Gastroesophageal sphincter (tissue), 4 donors: Measurements from ENCODE around the gene BRD1. TPM values are rescaled to one million over a fixed set of nuclear protein-coding genes. Genes with fewer than 3 reads are reported as not detected.

Experiments
- ATAC-seq: fragments of 150-250 bp; one replicate; pipeline ENCODE4 v1.9.1; 2016; ENCODE audit warnings: mild to moderate bottlenecking, moderate library complexity
- H3K27ac ChIP-seq, 4 donors: fragments of 200-600 bp; sonication (generic) in 3 of 4; 1 replicate in 3 of 4; 2 replicates in 1 of 4; pipeline ENCODE4 v1.5.1; 2016 to 2019
- H3K27me3 ChIP-seq: fragments of 200-600 bp; sonication (generic); one replicate; pipeline ENCODE4 v1.5.1; 2019
- H3K36me3 ChIP-seq, 2 donors: fragments of 200-600 bp; sonication (generic); one replicate each; pipeline ENCODE4 v1.5.1; 2019; ENCODE audit warnings: control low read depth in 1 of 2
- H3K4me1 ChIP-seq, 3 donors: fragments of 200-600 bp; sonication (generic); 1 replicate in 2 of 3; 2 replicates in 1 of 3; pipeline ENCODE4 v1.5.1; 2016 to 2019; ENCODE audit warnings: control low read depth in 2 of 3
- H3K4me3 ChIP-seq, 2 donors: fragments of 200-600 bp; sonication (generic); one replicate each; pipeline ENCODE4 v1.5.1; 2019; ENCODE audit warnings: mild to moderate bottlenecking in 1 of 2, moderate library complexity in 1 of 2
- H3K9me3 ChIP-seq, 3 donors: fragments of 200-600 bp; sonication (generic); one replicate each; pipeline ENCODE4 v1.5.1; 2017 to 2019; ENCODE audit warnings: control low read depth in 2 of 3
- EP300 ChIP-seq: sonication (generic); formaldehyde crosslinking; IDR thresholded peaks from one replicate; pipeline ENCODE4 v1.6.1; 2017; ENCODE audit warnings: antibody characterized with exemption, mild to moderate bottlenecking
- POLR2A ChIP-seq, 2 donors: fragments of 450-650 bp; IDR thresholded peaks; one replicate each; pipeline ENCODE4 v1.6.1; 2017; ENCODE audit warnings: antibody characterized with exemption in 2 of 2, mild to moderate bottlenecking in 2 of 2, moderate library complexity in 1 of 2
- POLR2AphosphoS5 ChIP-seq: sonication (generic); formaldehyde crosslinking; IDR thresholded peaks from one replicate; pipeline ENCODE4 v1.6.1; 2017; ENCODE audit warnings: antibody characterized with exemption
- WGBS, 2 donors: methylation state at CpG; one replicate each; pipeline ENCODE4 v1.1.5; 2018; ENCODE audit warnings: low coverage in 1 of 2; 5-methylcytosine and 5-hydroxymethylcytosine counted together
- total RNA-seq, 4 donors: library from RNA; depleted of rRNA; stranded (reverse); fragments of >200 nt; gene quantifications; one replicate each; pipeline ENCODE4 v1.1.0, GENCODE V29; 2016
- TF ChIP-seq, protein P1 (sequence below), 4 experiments: fragments of 200-600 bp in 2 of 4; fragments of 450-650 bp in 2 of 4; sonication (generic) in 1 of 4; IDR thresholded peaks; one replicate each; pipeline ENCODE4 v1.5.1; 2017 to 2019; ENCODE audit warnings: antibody characterized with exemption in 4 of 4, mild to moderate bottlenecking in 2 of 4, moderate library complexity in 2 of 4

BRD1 gene
- total RNA-seq, 4 donors from 2014 or later = 36.0 to 66.0 (median 45.5) TPM

DNA sequence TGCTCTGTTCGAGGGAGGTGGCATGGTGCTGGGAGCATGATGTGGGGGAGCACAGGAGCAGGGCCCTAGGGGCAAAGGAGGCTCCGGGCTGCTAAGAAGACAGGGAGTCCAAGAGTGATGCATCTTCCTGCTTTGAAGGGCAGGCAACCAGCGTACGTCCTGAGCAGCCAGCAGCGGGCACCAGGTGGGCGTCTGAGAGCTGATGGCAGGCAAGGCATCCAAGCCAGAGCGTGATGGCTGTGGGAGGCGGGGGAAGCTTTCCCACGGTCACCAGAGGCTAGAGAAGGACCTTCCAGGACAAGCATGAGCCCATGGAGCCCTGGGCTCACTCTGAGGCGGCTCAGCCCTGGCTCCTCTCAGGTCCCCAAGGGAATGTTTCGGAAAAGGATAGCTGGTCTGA lies 32.2 kb downstream of the BRD1 start:
- Histone ChIP-seq H3K9me3 (no peaks in the 10 kb centered on the region), H3K36me3 (peaks cover 0 to 94% of the 10 kb centered on the region in 2 donors), H3K27ac (no peak overlapping the region), H3K4me3 (no peak overlapping the region), H3K4me1 (peaks cover 0 to 64% (median 28%) of the 10 kb centered on the region in 3 donors), H3K27me3 (no peaks in the 10 kb centered on the region)
- WGBS, 2 donors = 84 to 86% methylated on average over 6 to 10 of the region's 11 CpGs
- TF ChIP-seq, protein P1, sequence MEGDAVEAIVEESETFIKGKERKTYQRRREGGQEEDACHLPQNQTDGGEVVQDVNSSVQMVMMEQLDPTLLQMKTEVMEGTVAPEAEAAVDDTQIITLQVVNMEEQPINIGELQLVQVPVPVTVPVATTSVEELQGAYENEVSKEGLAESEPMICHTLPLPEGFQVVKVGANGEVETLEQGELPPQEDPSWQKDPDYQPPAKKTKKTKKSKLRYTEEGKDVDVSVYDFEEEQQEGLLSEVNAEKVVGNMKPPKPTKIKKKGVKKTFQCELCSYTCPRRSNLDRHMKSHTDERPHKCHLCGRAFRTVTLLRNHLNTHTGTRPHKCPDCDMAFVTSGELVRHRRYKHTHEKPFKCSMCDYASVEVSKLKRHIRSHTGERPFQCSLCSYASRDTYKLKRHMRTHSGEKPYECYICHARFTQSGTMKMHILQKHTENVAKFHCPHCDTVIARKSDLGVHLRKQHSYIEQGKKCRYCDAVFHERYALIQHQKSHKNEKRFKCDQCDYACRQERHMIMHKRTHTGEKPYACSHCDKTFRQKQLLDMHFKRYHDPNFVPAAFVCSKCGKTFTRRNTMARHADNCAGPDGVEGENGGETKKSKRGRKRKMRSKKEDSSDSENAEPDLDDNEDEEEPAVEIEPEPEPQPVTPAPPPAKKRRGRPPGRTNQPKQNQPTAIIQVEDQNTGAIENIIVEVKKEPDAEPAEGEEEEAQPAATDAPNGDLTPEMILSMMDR (IDR thresholded peaks at IDR 0.05) = no peak
- TF ChIP-seq POLR2A (IDR thresholded peaks at IDR 0.05) (no peak), POLR2AphosphoS5 (no peak), EP300 (no peak)
- ATAC-seq = no peak

DNA sequence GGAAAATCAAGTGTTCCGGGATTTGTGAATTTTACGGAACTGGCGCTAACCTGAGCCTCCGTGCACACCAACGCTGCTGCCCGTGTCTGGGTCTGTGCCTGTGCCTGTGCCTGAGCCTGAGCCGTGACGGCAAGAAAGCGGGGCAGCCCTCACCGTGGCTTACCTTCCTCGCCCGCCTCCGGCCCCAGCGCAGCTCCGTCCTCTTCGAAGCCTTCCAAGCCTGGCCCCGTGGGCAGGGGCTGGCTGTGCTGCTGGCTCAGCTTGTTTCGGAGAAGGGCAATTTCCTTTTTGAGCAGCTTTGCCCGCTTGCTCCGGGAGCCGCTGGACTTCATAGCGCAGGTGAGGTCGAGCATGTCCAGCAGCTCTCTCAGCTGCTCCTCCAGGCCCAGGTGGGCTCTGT lies 33.8 kb downstream of the BRD1 start:
- TF ChIP-seq EP300 (no peak), POLR2A (IDR thresholded peaks at IDR 0.05) (no peak), POLR2AphosphoS5 (no peak)
- TF ChIP-seq, protein P1 (IDR thresholded peaks at IDR 0.05) = no peak
- Histone ChIP-seq H3K27ac (peak overlapping the region in 3 of 4 donors; percentile 45 to 66 (median 55)), H3K4me3 (no peak overlapping the region), H3K27me3 (no peaks in the 10 kb centered on the region), H3K4me1 (peaks cover 0 to 64% (median 43%) of the 10 kb centered on the region in 3 donors), H3K9me3 (no peaks in the 10 kb centered on the region), H3K36me3 (peaks cover 0 to 83% of the 10 kb centered on the region in 2 donors)
- WGBS, 2 donors = 45 to 59% methylated on average over 4 to 16 of the region's 23 CpGs
- ATAC-seq = no peak

DNA sequence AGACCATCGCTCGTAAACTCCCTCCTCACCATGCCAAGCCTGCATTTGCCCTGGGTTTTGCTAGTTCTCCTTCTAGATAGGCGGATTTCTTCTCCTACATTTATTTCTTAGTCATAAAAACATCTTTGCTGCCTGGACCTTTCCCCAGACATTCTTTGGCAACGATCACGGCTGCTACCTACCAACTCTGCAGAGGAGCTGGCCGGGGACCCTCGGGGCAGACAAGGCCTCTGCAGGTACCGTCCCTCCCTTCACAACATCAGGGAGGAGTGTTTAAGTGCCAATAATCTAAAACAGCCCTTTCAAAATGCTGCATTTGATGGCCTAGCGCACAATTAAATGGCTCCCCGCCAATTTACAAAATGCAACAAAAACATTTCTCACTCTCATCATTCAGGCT lies 34.4 kb downstream of the BRD1 start:
- H3K36me3 ChIP-seq = peaks cover 0 to 77% of the 10 kb centered on the region in 2 donors
- TF ChIP-seq EP300 (no peak), POLR2AphosphoS5 (peak; percentile 14)
- WGBS, 2 donors = 22 to 57% methylated on average over 9 to 10 of the region's 10 CpGs
- peaks cover 0 to 67% (median 49%) of the 10 kb centered on the region in 3 donors for H3K4me1 ChIP-seq
- H3K4me3 ChIP-seq = no peak overlapping the region
- no peak for ATAC-seq
- H3K9me3 ChIP-seq = no peaks in the 10 kb centered on the region
- H3K27me3 ChIP-seq = no peaks in the 10 kb centered on the region
- peak overlapping the region in 3 of 4 donors; percentile 1 to 66 (median 45) for H3K27ac ChIP-seq

DNA sequence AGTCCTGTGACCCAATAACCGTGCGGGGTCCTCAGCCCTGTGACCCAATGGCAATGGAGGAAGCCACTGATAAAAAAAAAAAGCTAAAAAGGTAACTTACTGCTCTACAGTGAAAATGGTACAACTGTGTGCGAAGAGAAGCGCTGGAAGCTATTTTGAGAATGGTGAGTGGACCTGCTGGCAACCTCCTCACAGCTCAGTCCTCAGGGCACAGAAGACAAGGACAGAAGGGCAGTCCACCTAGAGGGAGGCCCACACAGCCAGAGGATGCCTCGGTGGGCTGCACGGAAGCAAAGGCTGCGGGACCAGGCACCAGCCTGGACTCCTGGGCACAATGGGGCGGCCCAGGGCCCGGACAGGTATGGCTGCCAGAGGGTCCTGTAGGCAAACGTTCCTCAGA lies 35.6 kb downstream of the BRD1 start:
- H3K9me3 ChIP-seq = no peaks in the 10 kb centered on the region
- peaks cover 0 to 77% of the 10 kb centered on the region in 2 donors for H3K36me3 ChIP-seq
- H3K4me1 ChIP-seq = peaks cover 0 to 77% (median 49%) of the 10 kb centered on the region in 3 donors
- WGBS, 2 donors = 95 to 100% methylated on average over 2 to 6 of the region's 10 CpGs
- no peak for TF ChIP-seq POLR2A (IDR thresholded peaks at IDR 0.05)
- no peak for TF ChIP-seq EP300
- TF ChIP-seq POLR2AphosphoS5 = no peak
- TF ChIP-seq, protein P1 (IDR thresholded peaks at IDR 0.05) = no peak
- no peak overlapping the region for H3K4me3 ChIP-seq
- H3K27ac ChIP-seq = peak overlapping the region in 3 of 4 donors; percentile 20 to 66 (median 45)
- no peak for ATAC-seq
- no peaks in the 10 kb centered on the region for H3K27me3 ChIP-seq

DNA sequence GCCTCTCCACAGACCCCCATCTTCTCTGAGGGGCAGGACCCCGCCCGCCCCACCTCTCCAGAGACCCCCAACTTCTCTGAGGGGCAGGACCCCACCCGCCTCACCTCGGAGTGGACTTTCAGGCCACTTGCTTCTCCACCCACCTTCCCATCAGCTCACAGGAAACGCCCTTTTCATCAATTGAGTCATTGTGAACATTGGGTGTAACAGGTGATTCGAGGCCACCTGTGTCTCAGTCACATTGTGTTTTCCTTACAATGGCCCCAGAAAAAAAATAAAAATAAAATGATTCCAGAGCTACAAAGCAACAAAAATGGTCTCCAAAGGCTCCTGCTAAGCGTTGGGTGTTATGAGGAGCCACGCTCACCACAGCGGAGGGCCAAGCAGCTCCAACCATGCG lies 36.0 kb downstream of the BRD1 start:
- Histone ChIP-seq H3K36me3 (peaks cover 0 to 77% of the 10 kb centered on the region in 2 donors), H3K27me3 (no peaks in the 10 kb centered on the region), H3K9me3 (no peaks in the 10 kb centered on the region), H3K4me1 (peaks cover 0 to 81% (median 49%) of the 10 kb centered on the region in 3 donors), H3K27ac (peak overlapping the region in 3 of 4 donors; percentile 20 to 66 (median 45)), H3K4me3 (no peak overlapping the region)
- ATAC-seq = no peak
- no peak for TF ChIP-seq POLR2A (IDR thresholded peaks at IDR 0.05)
- no peak for TF ChIP-seq EP300
- TF ChIP-seq, protein P1 (IDR thresholded peaks at IDR 0.05) = no peak
- TF ChIP-seq POLR2AphosphoS5 = no peak
- WGBS, 2 donors = 74 to 89% methylated on average over 3 to 7 of the region's 10 CpGs
